ENCODE measurements around the gene TOMM40.
"Not testable (repeated sequence)": the region's sequence is repeated elsewhere in the genome, so short reads cannot be mapped to it uniquely, and the experiment has no call there.

The TOMM40 gene

GRCh38 chr19:44857837-44858236 is 33.2 kb upstream of the TOMM40 start:
- no peak for DNase-seq (ENCODE audit: low read depth in 2 of 2)
- TF ChIP-seq CTCF (IDR thresholded peaks at IDR 0.05; ENCODE audit: low read depth, low read length) = no peak

GRCh38 chr19:44861576-44861975 is 29.5 kb upstream of the TOMM40 start:
- H3K4me3 ChIP-seq (replicated peaks in 1 of 2; ENCODE audit: low read depth in 2 of 2, low read length in 2 of 2); DNase-seq (ENCODE audit: low read depth in 2 of 2): not testable (repeated sequence)

More at GRCh38 chr19:44857837-44858236, 33.2 kb upstream of the TOMM40 start:
- no peak overlapping the region for H3K4me3 ChIP-seq (replicated peaks in 1 of 2; ENCODE audit: low read depth in 2 of 2, low read length in 2 of 2)

- TF ChIP-seq CTCF (IDR thresholded peaks at IDR 0.05; ENCODE audit: low read depth, low read length) = no peak
- no peak overlapping the region for H3K4me3 ChIP-seq (replicated peaks in 1 of 2; ENCODE audit: low read depth in 2 of 2, low read length in 2 of 2)
- DNase-seq (ENCODE audit: low read depth in 2 of 2) = no peak
Observed at GRCh38 chr19:44863990-44864389, 27.1 kb upstream of the TOMM40 start.

- H3K4me3 ChIP-seq (replicated peaks in 1 of 2; ENCODE audit: low read depth in 2 of 2, low read length in 2 of 2) = no peak overlapping the region
- DNase-seq (ENCODE audit: low read depth in 2 of 2) = no peak
- no peak for TF ChIP-seq CTCF (IDR thresholded peaks at IDR 0.05; ENCODE audit: low read depth, low read length)
Observed at GRCh38 chr19:44865196-44865767, 25.8 kb upstream of the TOMM40 start.

GRCh38 chr19:44866664-44867063 is 24.4 kb upstream of the TOMM40 start:
- DNase-seq (ENCODE audit: low read depth in 2 of 2) = no peak
- H3K4me3 ChIP-seq (replicated peaks in 1 of 2; ENCODE audit: low read depth in 2 of 2, low read length in 2 of 2) = no peak overlapping the region

GRCh38 chr19:44867578-44867977 is 23.5 kb upstream of the TOMM40 start:
- TF ChIP-seq CTCF (IDR thresholded peaks at IDR 0.05; ENCODE audit: low read depth, low read length) = no peak
- DNase-seq (ENCODE audit: low read depth in 2 of 2) = no peak
- no peak overlapping the region for H3K4me3 ChIP-seq (replicated peaks in 1 of 2; ENCODE audit: low read depth in 2 of 2, low read length in 2 of 2)

More at GRCh38 chr19:44866664-44867063, 24.4 kb upstream of the TOMM40 start:
- TF ChIP-seq CTCF (IDR thresholded peaks at IDR 0.05; ENCODE audit: low read depth, low read length) = no peak

GRCh38 chr19:44869733-44870470 is 21.2 kb upstream of the TOMM40 start:
- peak; percentile 71 for DNase-seq (ENCODE audit: low read depth in 2 of 2)
- H3K4me3 ChIP-seq (replicated peaks in 1 of 2; ENCODE audit: low read depth in 2 of 2, low read length in 2 of 2) = no peak overlapping the region
- no peak for TF ChIP-seq CTCF (IDR thresholded peaks at IDR 0.05; ENCODE audit: low read depth, low read length)
